ENCODE results near the gene COX5B. TPM values are rescaled to one million over a fixed set of nuclear protein-coding genes. Genes with fewer than 3 reads are reported as not detected.
"Not testable (repeated sequence)": the region's sequence is repeated elsewhere in the genome, so short reads cannot be mapped to it uniquely, and the experiment has no call there.

Gene COX5B, protein sequence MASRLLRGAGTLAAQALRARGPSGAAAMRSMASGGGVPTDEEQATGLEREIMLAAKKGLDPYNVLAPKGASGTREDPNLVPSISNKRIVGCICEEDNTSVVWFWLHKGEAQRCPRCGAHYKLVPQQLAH
- polyA plus RNA-seq (2013) = 114 TPM

DNA sequence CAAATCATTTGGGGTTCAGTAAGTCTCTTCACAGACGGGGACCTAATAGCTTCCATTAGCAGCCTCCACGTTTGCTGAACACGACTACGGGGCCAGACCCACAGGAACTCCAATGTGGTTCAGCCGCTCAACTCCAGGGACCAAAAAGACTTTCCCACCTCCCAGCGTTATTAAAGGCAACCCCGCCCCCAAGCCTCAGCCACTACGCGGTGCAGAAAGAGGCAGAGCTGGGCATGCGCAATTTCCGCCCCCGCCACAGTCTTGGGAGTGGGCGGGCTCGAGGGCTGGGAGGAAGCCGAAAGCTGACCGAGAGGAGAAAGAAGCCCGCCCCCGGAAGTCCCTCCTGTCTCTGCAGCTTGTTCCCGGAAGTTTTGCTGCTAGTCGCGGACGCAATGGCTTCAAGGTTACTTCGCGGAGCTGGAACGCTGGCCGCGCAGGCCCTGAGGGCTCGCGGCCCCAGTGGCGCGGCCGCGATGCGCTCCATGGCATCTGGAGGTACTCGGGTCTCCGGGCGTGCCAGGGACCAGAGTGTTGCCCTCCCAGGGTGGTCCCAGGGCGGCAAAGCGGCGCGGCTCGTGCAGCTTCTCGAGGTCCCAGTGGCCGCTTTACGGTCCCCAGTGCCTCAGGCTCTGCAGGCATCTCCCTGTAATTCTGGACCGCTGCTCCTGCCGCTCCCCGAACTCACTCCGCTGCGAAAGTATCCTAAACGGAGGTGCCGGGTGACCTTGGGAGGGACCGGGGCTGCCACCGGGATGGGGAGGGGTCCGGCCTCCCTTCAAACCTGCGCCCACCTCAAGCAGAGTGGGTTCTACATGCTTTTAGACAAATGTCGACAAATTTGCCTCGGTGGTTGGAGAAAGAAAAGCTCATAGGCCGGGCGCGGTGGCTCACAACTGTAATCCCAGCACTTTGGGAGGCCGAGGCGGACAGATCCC is at the start of gene COX5B:
Gene COX5B (plus strand): TSS at position 368 of the 935 bp plus-strand sequence. CDS start 25 bp downstream, at position 393.
- WGBS (ENCODE audit: insufficient coverage) = 0% methylated on average over 41 of the region's 63 CpGs
- DNase-seq = peak; percentile 97 to 99 (median 98)
- Histone ChIP-seq H3K4me3 (ENCODE audit: control insufficient read depth in 1 of 7, extremely low read depth in 1 of 7, insufficient read depth in 4 of 7, low read depth in 2 of 7, low read length in 6 of 7) (peak within 1 kb of the TSS; percentile 74 to 99 (median 95)), H3K4me1 (ENCODE audit: control extremely low read depth in 1 of 4, control insufficient read depth in 4 of 4, insufficient read depth in 4 of 4, low read length in 3 of 4) (peaks cover 3 to 22% (median 18%) of the 10 kb centered on the region in 4 experiments), H3K27me3 (replicated peaks in 2 of 5; ENCODE audit: control insufficient read depth in 4 of 5, insufficient read depth in 5 of 5, low read length in 4 of 5) (no peaks in the 10 kb centered on the region), H3K36me3 (ENCODE audit: control insufficient read depth in 4 of 4, insufficient read depth in 4 of 4, low read length in 3 of 4) (peaks cover 8 to 29% (median 18%) of the 10 kb centered on the region in 4 experiments), H3K9me3 (ENCODE audit: control extremely low read depth in 1 of 5, control insufficient read depth in 4 of 5, insufficient read depth in 2 of 5, low read depth in 1 of 5, low read length in 4 of 5) (no peaks in the 10 kb centered on the region), H3K27ac (ENCODE audit: insufficient read depth in 1 of 2, low read depth in 1 of 2, low read length in 2 of 2, poor library complexity in 1 of 2, severe bottlenecking in 2 of 2) (peak within 1 kb of the TSS; percentile 82 to 92)
- ChIA-PET POLR2A (interaction anchor here (0.6 to 4.6 kb wide), 2 partner anchors 16 to 1523 kb away, joined by 3 to 51 read pairs; partner anchors contain the start of gene ACTR1B), CTCF (interaction anchor here (0.6 to 10.0 kb wide), 8 partner anchors 12 to 121 kb away, joined by 3 to 85 read pairs (median 4); partner anchors contain the start of genes ACTR1B and ZAP70)

DNA sequence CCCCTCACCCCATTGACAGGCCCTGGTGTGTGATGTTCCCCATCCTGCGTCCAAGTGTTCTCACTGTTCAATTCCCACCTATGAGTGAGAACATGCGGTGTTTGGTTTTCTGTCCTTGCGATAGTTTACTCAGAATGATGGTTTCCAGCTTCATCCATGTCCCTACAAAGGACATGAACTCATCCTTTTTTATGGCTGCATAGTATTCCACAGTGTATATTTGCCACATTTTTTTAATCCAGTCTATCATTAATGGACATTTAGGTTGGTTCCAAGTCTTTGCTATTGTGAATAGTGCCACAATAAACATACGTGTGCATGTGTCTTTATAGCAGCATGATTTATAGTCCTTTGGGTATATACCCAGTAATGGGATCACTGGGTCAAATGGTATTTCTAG is 49.7 kb upstream of the COX5B start:
- H3K27ac ChIP-seq (ENCODE audit: insufficient read depth in 1 of 2, low read depth in 1 of 2, low read length in 2 of 2, poor library complexity in 1 of 2, severe bottlenecking in 2 of 2); H3K4me1 ChIP-seq (ENCODE audit: control extremely low read depth in 1 of 4, control insufficient read depth in 4 of 4, insufficient read depth in 4 of 4, low read length in 3 of 4); H3K9me3 ChIP-seq (ENCODE audit: control extremely low read depth in 1 of 5, control insufficient read depth in 4 of 5, insufficient read depth in 2 of 5, low read depth in 1 of 5, low read length in 4 of 5); H3K27me3 ChIP-seq (replicated peaks in 2 of 5; ENCODE audit: control insufficient read depth in 4 of 5, insufficient read depth in 5 of 5, low read length in 4 of 5); H3K36me3 ChIP-seq (ENCODE audit: control insufficient read depth in 4 of 4, insufficient read depth in 4 of 4, low read length in 3 of 4); DNase-seq; POLR2A ChIA-PET; CTCF ChIA-PET; H3K4me3 ChIP-seq (ENCODE audit: control insufficient read depth in 1 of 7, extremely low read depth in 1 of 7, insufficient read depth in 4 of 7, low read depth in 2 of 7, low read length in 6 of 7): not testable (repeated sequence)
- whole genome bisulfite sequencing (ENCODE audit: insufficient coverage) = no CpG with 5 or more reads among the region's 4 CpGs

DNA sequence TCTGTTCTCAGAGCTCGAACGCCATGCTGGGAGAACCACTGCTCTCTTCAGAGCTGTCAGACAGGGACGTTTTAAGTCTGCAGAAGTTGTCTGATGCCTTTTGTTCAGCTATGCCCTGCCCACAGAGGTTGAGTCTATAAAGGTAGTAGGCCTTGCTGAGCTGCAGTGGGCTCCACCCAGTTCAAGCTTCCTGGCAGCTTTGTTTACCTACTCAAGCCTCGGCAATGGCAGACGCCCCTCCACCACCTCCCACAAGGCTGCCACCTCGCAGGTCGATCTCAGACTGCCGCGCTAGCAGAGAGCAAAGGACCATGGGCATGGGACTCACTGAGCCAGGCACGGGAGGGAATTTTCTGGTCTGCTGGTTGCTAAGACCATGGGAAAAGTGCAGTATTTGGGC is 44.3 kb upstream of the COX5B start:
- H3K4me1 ChIP-seq (ENCODE audit: control extremely low read depth in 1 of 4, control insufficient read depth in 4 of 4, insufficient read depth in 4 of 4, low read length in 3 of 4); POLR2A ChIA-PET; DNase-seq; H3K4me3 ChIP-seq (ENCODE audit: control insufficient read depth in 1 of 7, extremely low read depth in 1 of 7, insufficient read depth in 4 of 7, low read depth in 2 of 7, low read length in 6 of 7); CTCF ChIA-PET; H3K27me3 ChIP-seq (replicated peaks in 2 of 5; ENCODE audit: control insufficient read depth in 4 of 5, insufficient read depth in 5 of 5, low read length in 4 of 5); H3K36me3 ChIP-seq (ENCODE audit: control insufficient read depth in 4 of 4, insufficient read depth in 4 of 4, low read length in 3 of 4); H3K9me3 ChIP-seq (ENCODE audit: control extremely low read depth in 1 of 5, control insufficient read depth in 4 of 5, insufficient read depth in 2 of 5, low read depth in 1 of 5, low read length in 4 of 5); H3K27ac ChIP-seq (ENCODE audit: insufficient read depth in 1 of 2, low read depth in 1 of 2, low read length in 2 of 2, poor library complexity in 1 of 2, severe bottlenecking in 2 of 2): not testable (repeated sequence)
- WGBS (ENCODE audit: insufficient coverage) = 100% methylated on average over 1 of the region's 10 CpGs

DNA sequence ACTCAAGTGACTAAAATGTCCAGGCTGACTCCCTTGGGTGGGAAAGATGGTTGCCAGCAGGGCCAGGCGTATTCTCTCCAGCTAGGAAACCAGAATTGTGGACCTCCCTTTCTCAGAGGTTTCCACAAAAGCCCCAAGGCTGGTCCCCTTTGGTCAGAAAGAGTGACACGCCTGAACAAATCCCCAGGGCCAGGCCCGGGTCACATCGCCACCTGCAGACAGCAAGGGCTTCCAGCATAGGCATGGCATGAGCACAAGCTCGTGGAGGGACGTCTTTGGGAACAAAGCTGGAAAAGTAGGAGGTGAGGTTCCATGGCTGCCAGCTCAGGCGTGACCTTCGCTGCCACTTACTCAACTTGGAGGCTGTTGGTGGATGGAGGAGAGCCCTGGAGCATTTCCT is 40.8 kb upstream of the COX5B start:
- H3K27ac ChIP-seq (ENCODE audit: insufficient read depth in 1 of 2, low read depth in 1 of 2, low read length in 2 of 2, poor library complexity in 1 of 2, severe bottlenecking in 2 of 2); POLR2A ChIA-PET; H3K36me3 ChIP-seq (ENCODE audit: control insufficient read depth in 4 of 4, insufficient read depth in 4 of 4, low read length in 3 of 4); H3K4me3 ChIP-seq (ENCODE audit: control insufficient read depth in 1 of 7, extremely low read depth in 1 of 7, insufficient read depth in 4 of 7, low read depth in 2 of 7, low read length in 6 of 7); DNase-seq; H3K9me3 ChIP-seq (ENCODE audit: control extremely low read depth in 1 of 5, control insufficient read depth in 4 of 5, insufficient read depth in 2 of 5, low read depth in 1 of 5, low read length in 4 of 5); H3K4me1 ChIP-seq (ENCODE audit: control extremely low read depth in 1 of 4, control insufficient read depth in 4 of 4, insufficient read depth in 4 of 4, low read length in 3 of 4); H3K27me3 ChIP-seq (replicated peaks in 2 of 5; ENCODE audit: control insufficient read depth in 4 of 5, insufficient read depth in 5 of 5, low read length in 4 of 5); CTCF ChIA-PET: not testable (repeated sequence)
- no CpG with 5 or more reads among the region's 8 CpGs for WGBS (ENCODE audit: insufficient coverage)

DNA sequence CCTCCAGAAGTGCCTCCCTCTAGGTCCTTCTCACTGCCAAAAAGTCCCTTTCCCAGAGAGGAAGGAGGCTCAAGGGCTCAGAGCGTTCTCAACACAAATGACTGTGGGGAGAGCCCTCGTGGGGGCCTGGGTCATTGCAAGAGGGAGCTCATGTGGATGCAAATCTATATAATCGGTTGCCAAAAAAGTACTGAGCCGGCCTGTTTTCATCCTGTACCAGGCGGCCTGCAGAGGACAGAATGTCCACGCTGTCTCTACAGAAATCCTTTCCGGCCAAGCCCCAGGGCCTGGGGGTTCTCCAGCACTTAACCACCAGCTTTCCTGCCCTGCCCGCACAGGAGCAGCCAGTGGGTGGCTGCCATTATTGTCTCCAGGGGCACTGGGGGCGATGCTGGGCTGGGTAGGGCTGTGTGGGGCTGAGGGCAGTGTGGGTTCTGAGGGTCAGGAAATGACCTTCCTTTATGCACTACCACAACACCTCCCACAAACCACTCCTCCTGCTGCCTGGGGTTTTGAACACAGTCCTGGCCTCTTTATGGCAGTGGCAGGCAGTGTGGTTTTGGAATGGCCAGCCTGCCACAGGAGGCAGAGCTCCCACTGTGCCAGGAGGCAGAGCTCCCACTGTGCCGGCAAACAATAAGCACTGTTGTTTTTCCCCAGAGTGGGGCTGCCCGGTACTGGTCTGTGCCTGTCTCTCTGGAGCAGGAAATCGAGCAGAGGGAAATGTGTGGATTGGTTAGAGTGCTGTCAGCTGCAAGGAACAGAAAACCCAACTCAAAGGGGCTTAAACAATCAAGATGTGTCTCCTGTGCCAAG is 40.1 kb upstream of the COX5B start:
- H3K27me3 ChIP-seq (replicated peaks in 2 of 5; ENCODE audit: control insufficient read depth in 4 of 5, insufficient read depth in 5 of 5, low read length in 4 of 5); DNase-seq; CTCF ChIA-PET; H3K36me3 ChIP-seq (ENCODE audit: control insufficient read depth in 4 of 4, insufficient read depth in 4 of 4, low read length in 3 of 4); H3K27ac ChIP-seq (ENCODE audit: insufficient read depth in 1 of 2, low read depth in 1 of 2, low read length in 2 of 2, poor library complexity in 1 of 2, severe bottlenecking in 2 of 2); POLR2A ChIA-PET; H3K4me3 ChIP-seq (ENCODE audit: control insufficient read depth in 1 of 7, extremely low read depth in 1 of 7, insufficient read depth in 4 of 7, low read depth in 2 of 7, low read length in 6 of 7); H3K4me1 ChIP-seq (ENCODE audit: control extremely low read depth in 1 of 4, control insufficient read depth in 4 of 4, insufficient read depth in 4 of 4, low read length in 3 of 4); H3K9me3 ChIP-seq (ENCODE audit: control extremely low read depth in 1 of 5, control insufficient read depth in 4 of 5, insufficient read depth in 2 of 5, low read depth in 1 of 5, low read length in 4 of 5): not testable (repeated sequence)
- no CpG with 5 or more reads among the region's 12 CpGs for WGBS (ENCODE audit: insufficient coverage)

DNA sequence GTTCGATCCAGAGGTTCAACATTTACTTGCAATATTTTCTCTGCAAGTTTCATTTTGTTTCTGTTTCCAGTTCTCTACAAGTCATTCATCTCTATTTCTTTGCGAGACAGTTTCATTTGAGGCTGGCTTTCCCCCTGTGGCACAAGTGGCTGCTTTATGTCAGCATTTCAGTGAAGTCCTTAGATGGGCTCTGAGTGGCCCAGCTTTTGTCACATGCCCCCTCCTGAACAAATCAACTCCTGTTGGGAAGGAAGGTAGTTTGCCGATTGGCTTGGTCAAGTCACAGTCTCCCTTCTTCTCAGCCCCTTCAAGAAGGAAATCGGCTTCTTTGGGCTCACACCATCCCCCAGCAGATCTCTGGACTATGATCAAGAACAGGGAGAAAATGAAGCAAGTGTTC is 37.1 kb upstream of the COX5B start:
- H3K27ac ChIP-seq (ENCODE audit: insufficient read depth in 1 of 2, low read depth in 1 of 2, low read length in 2 of 2, poor library complexity in 1 of 2, severe bottlenecking in 2 of 2); CTCF ChIA-PET; H3K4me1 ChIP-seq (ENCODE audit: control extremely low read depth in 1 of 4, control insufficient read depth in 4 of 4, insufficient read depth in 4 of 4, low read length in 3 of 4); POLR2A ChIA-PET; H3K4me3 ChIP-seq (ENCODE audit: control insufficient read depth in 1 of 7, extremely low read depth in 1 of 7, insufficient read depth in 4 of 7, low read depth in 2 of 7, low read length in 6 of 7); DNase-seq; H3K27me3 ChIP-seq (replicated peaks in 2 of 5; ENCODE audit: control insufficient read depth in 4 of 5, insufficient read depth in 5 of 5, low read length in 4 of 5); H3K9me3 ChIP-seq (ENCODE audit: control extremely low read depth in 1 of 5, control insufficient read depth in 4 of 5, insufficient read depth in 2 of 5, low read depth in 1 of 5, low read length in 4 of 5); H3K36me3 ChIP-seq (ENCODE audit: control insufficient read depth in 4 of 4, insufficient read depth in 4 of 4, low read length in 3 of 4): not testable (repeated sequence)
- WGBS (ENCODE audit: insufficient coverage) = 100% methylated on average over 2 of the region's 4 CpGs
